H9 (cell line): ENCODE data around the gene HHAT. TPM values are rescaled to one million over a fixed set of nuclear protein-coding genes. Genes with fewer than 3 reads are reported as not detected.

ENCODE experiments used
- DNase-seq: peaks from one replicate; pipeline ENCODE4 v3.0.0-alpha.2; 2017
- H2AFZ ChIP-seq: one replicate; pipeline ENCODE4 v1.6.1; 2013; ENCODE audit warnings: mild to moderate bottlenecking, low read length, control low read depth, moderate library complexity
- H2AK5ac ChIP-seq: 2 replicates; pipeline ENCODE4 v1.6.1; 2013; ENCODE audit warnings: low read length, control low read depth, mixed read lengths; ENCODE audit not compliant: insufficient read length
- H2BK120ac ChIP-seq: one replicate; pipeline ENCODE4 v1.6.1; 2013; ENCODE audit warnings: low read depth, mild to moderate bottlenecking, low read length, control low read depth, inconsistent platforms; ENCODE audit not compliant: poor library complexity, severe bottlenecking
- H2BK12ac ChIP-seq: 2 replicates; pipeline ENCODE4 v1.6.1; 2013; ENCODE audit warnings: low read length, control low read depth, mixed read lengths, low read depth; ENCODE audit not compliant: insufficient read length
- H2BK15ac ChIP-seq: 2 replicates; pipeline ENCODE4 v1.6.1; 2013; ENCODE audit warnings: low read depth, low read length, control low read depth
- H2BK20ac ChIP-seq: one replicate; pipeline ENCODE4 v1.6.1; 2013; ENCODE audit warnings: low read depth, mild to moderate bottlenecking, low read length, control low read depth, inconsistent platforms; ENCODE audit not compliant: poor library complexity, severe bottlenecking
- H2BK5ac ChIP-seq: 2 replicates; pipeline ENCODE4 v1.6.1; 2013; ENCODE audit warnings: low read length, control low read depth, mixed read lengths; ENCODE audit not compliant: insufficient read length
- H3K14ac ChIP-seq: 2 replicates; pipeline ENCODE4 v1.6.1; 2013; ENCODE audit warnings: low read length, control low read depth; ENCODE audit not compliant: insufficient read depth
- H3K18ac ChIP-seq: 2 replicates; pipeline ENCODE4 v1.6.1; 2013; ENCODE audit warnings: low read depth, mild to moderate bottlenecking, mixed read lengths, low read length, control low read depth; ENCODE audit not compliant: insufficient read length
- H3K23ac ChIP-seq: 2 replicates; pipeline ENCODE4 v1.6.1; 2013; ENCODE audit warnings: low read length, control low read depth, mixed read lengths, low read depth; ENCODE audit not compliant: insufficient read length
- H3K23me2 ChIP-seq: 2 replicates; pipeline ENCODE4 v1.6.1; 2013; ENCODE audit warnings: low read depth, mild to moderate bottlenecking, mixed read lengths, low read length, control low read depth; ENCODE audit not compliant: insufficient read length, poor library complexity, severe bottlenecking
- H3K27ac ChIP-seq: 2 replicates; pipeline ENCODE4 v1.5.1; 2013; ENCODE audit warnings: low read length, control low read depth, mixed read lengths, low read depth; ENCODE audit not compliant: insufficient read length
- H3K27me3 ChIP-seq: 2 replicates; pipeline ENCODE4 v1.6.1; 2013; ENCODE audit warnings: low read length, control low read depth, inconsistent platforms; ENCODE audit not compliant: insufficient read depth
- H3K4ac ChIP-seq: 2 replicates; pipeline ENCODE4 v1.6.1; 2013; ENCODE audit warnings: low read depth, mild to moderate bottlenecking, control low read depth, inconsistent platforms, low read length, moderate library complexity
- H3K4me1 ChIP-seq: 2 replicates; pipeline ENCODE4 v1.6.1; 2013; ENCODE audit warnings: low read length, control low read depth, inconsistent platforms; ENCODE audit not compliant: insufficient read depth
- H3K4me2 ChIP-seq: 2 replicates; pipeline ENCODE4 v1.6.1; 2013; ENCODE audit warnings: low read length, control low read depth, mixed read lengths; ENCODE audit not compliant: insufficient read length, insufficient read depth
- H3K56ac ChIP-seq: 2 replicates; pipeline ENCODE4 v1.6.1; 2013; ENCODE audit warnings: low read depth, mild to moderate bottlenecking, mixed read lengths, low read length, control low read depth; ENCODE audit not compliant: insufficient read length
- H3K79me1 ChIP-seq: 2 replicates; pipeline ENCODE4 v1.6.1; 2013; ENCODE audit warnings: low read depth, mild to moderate bottlenecking, moderate library complexity, low read length, control low read depth, inconsistent platforms; ENCODE audit not compliant: insufficient read depth, poor library complexity, severe bottlenecking
- H3K79me2 ChIP-seq: 2 replicates; pipeline ENCODE4 v1.6.1; 2013; ENCODE audit warnings: low read length, control low read depth, inconsistent platforms; ENCODE audit not compliant: insufficient read depth
- H3K9ac ChIP-seq: 2 replicates; pipeline ENCODE4 v1.6.1; 2013; ENCODE audit warnings: low read length, control low read depth, mixed read lengths; ENCODE audit not compliant: insufficient read length; ENCODE audit errors: extremely low read depth
- H3K9me3 ChIP-seq: one replicate; pipeline ENCODE4 v1.6.1; 2013; ENCODE audit warnings: low read depth, low read length, inconsistent platforms; ENCODE audit not compliant: control insufficient read depth
- H3T11ph ChIP-seq: one replicate; pipeline ENCODE4 v1.6.1; 2013; ENCODE audit warnings: mild to moderate bottlenecking, low read length, control low read depth, inconsistent platforms
- H4K20me1 ChIP-seq: one replicate; pipeline ENCODE4 v1.6.1; 2013; ENCODE audit not compliant: control insufficient read depth, insufficient read length, insufficient read depth
- H4K5ac ChIP-seq: 2 replicates; pipeline ENCODE4 v1.6.1; 2013; ENCODE audit warnings: low read depth, mild to moderate bottlenecking, mixed read lengths, low read length, control low read depth; ENCODE audit not compliant: insufficient read length
- H4K8ac ChIP-seq: replicated peaks from 2 replicates; pipeline ENCODE4 v1.6.1; 2013; ENCODE audit warnings: low read length, control low read depth, mixed read lengths, low read depth; ENCODE audit not compliant: insufficient read length
- H4K91ac ChIP-seq: 2 replicates; pipeline ENCODE4 v1.6.1; 2013; ENCODE audit warnings: low read depth, mild to moderate bottlenecking, moderate library complexity, mixed read lengths, low read length, control low read depth; ENCODE audit not compliant: insufficient read length
- H3K27ac Mint-ChIP-seq, 3 experiments: 2 replicates in 2 of 3; 3 replicates in 1 of 3; pipeline ENCODE4 v1.8.0; 2020 to 2021; ENCODE audit warnings: mixed read lengths in 3 of 3, mild to moderate bottlenecking in 1 of 3, moderate library complexity in 1 of 3
- H3K27me3 Mint-ChIP-seq: 2 replicates; pipeline ENCODE4 v1.8.0; 2021; ENCODE audit warnings: low read depth, mild to moderate bottlenecking, moderate library complexity, mixed read lengths
- H3K36me3 Mint-ChIP-seq, 3 experiments: 2 replicates in 2 of 3; 3 replicates in 1 of 3; pipeline ENCODE4 v1.8.0; 2020 to 2021; ENCODE audit warnings: low read depth in 3 of 3, mixed read lengths in 3 of 3; ENCODE audit not compliant: insufficient read depth in 1 of 3
- H3K4me1 Mint-ChIP-seq, 2 experiments: 2 replicates each; pipeline ENCODE4 v1.8.0; 2020; ENCODE audit warnings: mixed read lengths in 2 of 2
- H3K4me3 Mint-ChIP-seq, 2 experiments: 2 replicates in 1 of 2; 3 replicates in 1 of 2; pipeline ENCODE4 v1.8.0; 2020 to 2021; ENCODE audit warnings: mild to moderate bottlenecking in 2 of 2, mixed read lengths in 2 of 2, moderate library complexity in 1 of 2
- H3K9me3 Mint-ChIP-seq, 2 experiments: 2 replicates in 1 of 2; 3 replicates in 1 of 2; pipeline ENCODE4 v1.8.0; 2020; ENCODE audit warnings: mild to moderate bottlenecking in 2 of 2, mixed read lengths in 2 of 2, moderate library complexity in 1 of 2
- WGBS: extraction: QIAGEN DNeasy Blood & Tissue Kit; methylation state at CpG from one replicate; pipeline ENCODE4 v1.1.7; 2013; ENCODE audit warnings: missing lambda C conversion rate, low lambda C conversion rate, mixed read lengths; ENCODE audit not compliant: insufficient read length; ENCODE audit errors: extremely low coverage; 5-methylcytosine and 5-hydroxymethylcytosine counted together
- total RNA-seq: library from RNA; stranded (reverse); gene quantifications from 2 replicates; pipeline ENCODE4 v1.2.1, GENCODE V29; 2021
- TF ChIP-seq, protein P1 (sequence below): fragments of 200-600 bp; sonication (generic); conservative IDR thresholded peaks from 3 replicates; pipeline ENCODE4 v1.8.0; 2021; ENCODE audit warnings: antibody characterized with exemption, mild to moderate bottlenecking

Gene HHAT
- total RNA-seq, 1 experiment from 2014 or later, result 0.48 TPM

DNA sequence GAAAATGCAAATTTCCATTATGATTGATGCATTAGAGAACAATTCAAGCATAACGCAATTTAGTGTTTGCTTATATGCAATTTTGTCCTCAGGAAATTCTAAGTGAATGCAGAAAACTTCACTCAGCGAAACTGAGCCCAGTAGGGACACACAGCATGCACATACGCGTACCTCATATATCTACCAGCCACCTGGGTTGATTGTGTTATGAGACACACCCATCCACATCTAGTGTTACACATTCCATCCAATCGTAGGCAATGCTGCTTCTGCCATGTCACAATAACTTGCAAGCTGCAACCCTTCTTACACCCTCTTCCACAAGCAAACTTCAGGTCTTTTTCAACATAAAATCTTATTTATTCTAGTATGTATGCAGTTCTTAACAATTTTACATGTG lies 312.9 kb downstream of the HHAT start:
- H2AK5ac ChIP-seq, result no peak overlapping the region
- no peak overlapping the region for H3K56ac ChIP-seq
- no peak overlapping the region for H3K9ac ChIP-seq
- no peak overlapping the region for H3K27ac ChIP-seq
- no peak overlapping the region for H2BK5ac ChIP-seq
- H2BK120ac ChIP-seq, result no peak overlapping the region
- H4K20me1 ChIP-seq, result no peaks in the 10 kb centered on the region
- H3K9me3 ChIP-seq, result no peaks in the 10 kb centered on the region
- H4K5ac ChIP-seq, result no peak overlapping the region
- H3K18ac ChIP-seq, result no peak overlapping the region
- TF ChIP-seq, protein P1, sequence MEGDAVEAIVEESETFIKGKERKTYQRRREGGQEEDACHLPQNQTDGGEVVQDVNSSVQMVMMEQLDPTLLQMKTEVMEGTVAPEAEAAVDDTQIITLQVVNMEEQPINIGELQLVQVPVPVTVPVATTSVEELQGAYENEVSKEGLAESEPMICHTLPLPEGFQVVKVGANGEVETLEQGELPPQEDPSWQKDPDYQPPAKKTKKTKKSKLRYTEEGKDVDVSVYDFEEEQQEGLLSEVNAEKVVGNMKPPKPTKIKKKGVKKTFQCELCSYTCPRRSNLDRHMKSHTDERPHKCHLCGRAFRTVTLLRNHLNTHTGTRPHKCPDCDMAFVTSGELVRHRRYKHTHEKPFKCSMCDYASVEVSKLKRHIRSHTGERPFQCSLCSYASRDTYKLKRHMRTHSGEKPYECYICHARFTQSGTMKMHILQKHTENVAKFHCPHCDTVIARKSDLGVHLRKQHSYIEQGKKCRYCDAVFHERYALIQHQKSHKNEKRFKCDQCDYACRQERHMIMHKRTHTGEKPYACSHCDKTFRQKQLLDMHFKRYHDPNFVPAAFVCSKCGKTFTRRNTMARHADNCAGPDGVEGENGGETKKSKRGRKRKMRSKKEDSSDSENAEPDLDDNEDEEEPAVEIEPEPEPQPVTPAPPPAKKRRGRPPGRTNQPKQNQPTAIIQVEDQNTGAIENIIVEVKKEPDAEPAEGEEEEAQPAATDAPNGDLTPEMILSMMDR, result no peak
- H3K23ac ChIP-seq, result no peak overlapping the region
- no peak for DNase-seq
- H3K27me3 ChIP-seq, result no peaks in the 10 kb centered on the region
- H2BK20ac ChIP-seq, result no peak overlapping the region
- Mint-ChIP-seq H3K4me1 (peaks cover 9% of the 10 kb centered on the region in 2 experiments), H3K27ac (no peak overlapping the region), H3K27me3 (no peaks in the 10 kb centered on the region), H3K9me3 (no peaks in the 10 kb centered on the region), H3K4me3 (no peak overlapping the region), H3K36me3 (no peaks in the 10 kb centered on the region)
- H3K4me1 ChIP-seq, result no peaks in the 10 kb centered on the region
- H2AFZ ChIP-seq, result no peak overlapping the region
- H3T11ph ChIP-seq, result no peak overlapping the region
- no peaks in the 10 kb centered on the region for H3K79me2 ChIP-seq
- no peak overlapping the region for H2BK12ac ChIP-seq
- H3K79me1 ChIP-seq, result no peaks in the 10 kb centered on the region
- no peak overlapping the region for H3K4me2 ChIP-seq
- no peaks in the 10 kb centered on the region for H3K23me2 ChIP-seq
- no CpG with 5 or more reads among the region's 5 CpGs for WGBS
- H3K14ac ChIP-seq, result no peak overlapping the region
- no peak overlapping the region for H4K8ac ChIP-seq
- H3K4ac ChIP-seq, result no peak overlapping the region
- no peak overlapping the region for H2BK15ac ChIP-seq
- H4K91ac ChIP-seq, result no peak overlapping the region
